Measurements from ENCODE around the gene VAMP2.

Gene VAMP2

DNA sequence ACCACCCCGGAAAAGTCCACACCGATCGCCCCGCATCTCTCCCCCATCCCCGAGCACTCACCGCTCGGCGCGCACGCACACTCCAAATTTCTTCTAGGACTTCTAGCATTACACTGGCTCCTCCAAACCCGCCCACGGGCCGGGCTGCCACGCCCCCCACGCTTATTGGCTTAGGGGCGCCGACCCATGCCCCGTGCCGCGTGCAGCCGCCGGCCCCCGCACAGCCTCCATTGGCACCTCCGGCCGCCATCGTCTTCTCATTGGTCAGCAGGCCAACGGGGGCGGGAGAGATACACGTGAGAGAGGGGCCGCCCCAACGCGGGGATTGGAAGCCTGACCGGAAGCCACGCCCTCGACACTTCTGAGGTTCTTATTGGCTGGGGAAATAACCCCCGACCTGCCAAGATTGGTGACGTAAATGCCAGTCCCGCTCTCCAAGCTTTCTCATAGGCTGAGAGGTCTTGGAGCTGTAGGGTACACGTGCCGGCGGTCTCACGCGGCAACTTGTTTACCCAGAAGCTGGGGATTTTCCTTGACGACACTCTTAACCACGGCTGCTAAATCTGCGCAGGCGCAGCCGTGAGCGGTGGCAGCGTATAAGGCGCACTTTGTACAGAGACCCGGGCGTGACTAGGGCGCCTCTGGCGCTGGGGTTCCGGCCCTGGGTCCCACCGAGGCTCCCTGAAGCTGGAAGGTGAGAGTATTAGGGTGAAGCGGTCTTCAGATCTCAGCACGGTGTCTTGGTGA, 6.3 kb downstream of the VAMP2 start:
- H3K4me3 ChIP-seq (ENCODE audit: low read depth, low read length), result peak overlapping the region; percentile 46
- TF ChIP-seq, protein P1, sequence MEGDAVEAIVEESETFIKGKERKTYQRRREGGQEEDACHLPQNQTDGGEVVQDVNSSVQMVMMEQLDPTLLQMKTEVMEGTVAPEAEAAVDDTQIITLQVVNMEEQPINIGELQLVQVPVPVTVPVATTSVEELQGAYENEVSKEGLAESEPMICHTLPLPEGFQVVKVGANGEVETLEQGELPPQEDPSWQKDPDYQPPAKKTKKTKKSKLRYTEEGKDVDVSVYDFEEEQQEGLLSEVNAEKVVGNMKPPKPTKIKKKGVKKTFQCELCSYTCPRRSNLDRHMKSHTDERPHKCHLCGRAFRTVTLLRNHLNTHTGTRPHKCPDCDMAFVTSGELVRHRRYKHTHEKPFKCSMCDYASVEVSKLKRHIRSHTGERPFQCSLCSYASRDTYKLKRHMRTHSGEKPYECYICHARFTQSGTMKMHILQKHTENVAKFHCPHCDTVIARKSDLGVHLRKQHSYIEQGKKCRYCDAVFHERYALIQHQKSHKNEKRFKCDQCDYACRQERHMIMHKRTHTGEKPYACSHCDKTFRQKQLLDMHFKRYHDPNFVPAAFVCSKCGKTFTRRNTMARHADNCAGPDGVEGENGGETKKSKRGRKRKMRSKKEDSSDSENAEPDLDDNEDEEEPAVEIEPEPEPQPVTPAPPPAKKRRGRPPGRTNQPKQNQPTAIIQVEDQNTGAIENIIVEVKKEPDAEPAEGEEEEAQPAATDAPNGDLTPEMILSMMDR (IDR thresholded peaks at IDR 0.05; ENCODE audit: low read depth, low read length), result no peak
- no peaks in the 10 kb centered on the region for H3K9me3 ChIP-seq (ENCODE audit: severe bottlenecking)
- no peaks in the 10 kb centered on the region for H3K27me3 ChIP-seq (ENCODE audit: insufficient read depth, low read depth, severe bottlenecking)
- DNase-seq, result peak; percentile 100
- peak overlapping the region; percentile 86 for H3K27ac ChIP-seq
- H3K36me3 ChIP-seq, result peaks cover 25% of the 10 kb centered on the region

DNA sequence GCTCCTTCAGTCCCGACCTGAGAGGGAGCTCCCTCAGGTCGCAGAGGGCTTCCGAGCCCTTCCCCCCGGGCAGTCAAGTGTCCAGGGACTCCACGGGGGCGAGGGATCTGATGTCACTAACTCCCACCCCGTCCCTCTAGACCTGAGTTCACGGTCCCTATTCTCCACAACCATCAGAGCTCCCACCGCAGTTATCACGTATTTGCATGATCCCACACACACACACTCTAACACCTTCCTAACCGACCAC, 6.8 kb downstream of the VAMP2 start:
- no peak overlapping the region for H3K27ac ChIP-seq
- TF ChIP-seq, protein P1 (IDR thresholded peaks at IDR 0.05; ENCODE audit: low read depth, low read length), result no peak
- peak overlapping the region; percentile 46 for H3K4me3 ChIP-seq (ENCODE audit: low read depth, low read length)
- DNase-seq, result no peak
- peaks cover 20% of the 10 kb centered on the region for H3K36me3 ChIP-seq
- H3K9me3 ChIP-seq (ENCODE audit: severe bottlenecking), result no peaks in the 10 kb centered on the region
- H3K27me3 ChIP-seq (ENCODE audit: insufficient read depth, low read depth, severe bottlenecking), result no peaks in the 10 kb centered on the region

DNA sequence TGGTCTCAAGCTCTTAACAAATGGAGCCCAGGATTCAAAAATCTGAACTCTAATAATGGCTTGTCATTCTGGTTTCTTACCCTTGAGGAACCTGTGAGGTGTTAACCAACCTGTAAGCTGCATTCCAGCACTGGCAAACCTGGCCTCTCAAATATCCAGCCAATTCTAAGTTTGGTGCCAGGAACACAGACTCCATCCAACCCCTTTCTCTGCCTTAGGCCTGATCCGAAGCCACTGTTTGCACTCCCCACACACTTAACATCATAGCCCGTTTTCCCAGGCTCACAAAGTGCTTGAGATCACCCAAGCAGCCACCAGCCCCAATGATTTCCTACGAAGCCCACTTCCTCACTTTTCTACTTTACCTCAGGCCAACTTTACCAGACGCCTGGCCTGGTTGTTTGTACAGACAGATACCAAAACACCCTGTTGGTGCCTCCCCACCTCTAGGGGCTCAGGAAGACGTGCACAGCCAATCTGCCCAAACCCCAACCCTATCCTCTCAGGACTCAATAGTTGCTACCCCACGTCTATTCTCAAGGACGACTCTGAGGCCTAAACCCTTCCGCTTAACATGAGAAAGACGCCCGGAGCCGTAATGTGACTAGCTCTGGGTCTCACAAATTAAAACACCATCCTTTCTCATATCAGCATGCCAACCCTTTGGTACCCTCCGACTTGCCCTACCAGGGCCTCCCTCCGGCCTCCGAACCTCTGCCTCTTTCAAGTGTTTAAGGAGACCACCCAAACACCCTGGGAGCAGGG, 7.3 kb downstream of the VAMP2 start:
- Histone ChIP-seq H3K27ac (no peak overlapping the region), H3K9me3 (ENCODE audit: severe bottlenecking) (no peaks in the 10 kb centered on the region), H3K36me3 (peaks cover 17% of the 10 kb centered on the region), H3K4me3 (ENCODE audit: low read depth, low read length) (peak overlapping the region; percentile 46), H3K27me3 (ENCODE audit: insufficient read depth, low read depth, severe bottlenecking) (no peaks in the 10 kb centered on the region)
- TF ChIP-seq, protein P1 (IDR thresholded peaks at IDR 0.05; ENCODE audit: low read depth, low read length), result no peak
- DNase-seq, result no peak

DNA sequence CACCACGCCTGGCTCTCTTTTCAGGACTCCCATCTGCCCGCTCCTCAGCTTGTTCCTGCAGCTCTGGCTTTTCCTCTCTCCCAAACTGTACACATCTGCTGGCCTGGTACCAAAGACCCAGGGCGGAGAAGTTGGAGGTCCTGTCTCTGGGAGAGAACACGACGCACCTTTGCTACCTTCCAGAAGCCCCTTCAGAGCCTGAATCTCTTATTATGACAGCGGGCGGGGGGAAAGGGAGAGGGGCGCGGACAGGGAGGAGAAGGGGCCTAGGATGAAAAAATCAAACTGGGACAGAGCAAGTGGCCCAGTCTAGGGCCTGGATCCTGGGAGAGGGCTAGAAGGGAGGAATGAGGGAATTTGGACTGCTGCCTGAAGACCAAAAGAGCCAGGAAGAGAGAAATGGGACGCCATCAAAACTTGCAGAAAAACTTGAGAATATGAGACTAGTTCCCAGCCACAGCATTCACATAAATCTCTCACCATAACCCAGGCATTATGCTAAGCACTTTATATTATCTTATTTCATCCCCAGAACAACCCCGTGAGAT, 8.1 kb downstream of the VAMP2 start:
- Histone ChIP-seq H3K27ac (peak overlapping the region; percentile 34; the same call in 1 of the 2 replicates), H3K4me3 (ENCODE audit: low read depth, low read length) (peak overlapping the region; percentile 37), H3K9me3 (ENCODE audit: severe bottlenecking) (no peaks in the 10 kb centered on the region), H3K36me3 (peaks cover 21% of the 10 kb centered on the region), H3K27me3 (ENCODE audit: insufficient read depth, low read depth, severe bottlenecking) (no peaks in the 10 kb centered on the region)
- TF ChIP-seq, protein P1 (IDR thresholded peaks at IDR 0.05; ENCODE audit: low read depth, low read length), result no peak
- DNase-seq, result no peak

DNA sequence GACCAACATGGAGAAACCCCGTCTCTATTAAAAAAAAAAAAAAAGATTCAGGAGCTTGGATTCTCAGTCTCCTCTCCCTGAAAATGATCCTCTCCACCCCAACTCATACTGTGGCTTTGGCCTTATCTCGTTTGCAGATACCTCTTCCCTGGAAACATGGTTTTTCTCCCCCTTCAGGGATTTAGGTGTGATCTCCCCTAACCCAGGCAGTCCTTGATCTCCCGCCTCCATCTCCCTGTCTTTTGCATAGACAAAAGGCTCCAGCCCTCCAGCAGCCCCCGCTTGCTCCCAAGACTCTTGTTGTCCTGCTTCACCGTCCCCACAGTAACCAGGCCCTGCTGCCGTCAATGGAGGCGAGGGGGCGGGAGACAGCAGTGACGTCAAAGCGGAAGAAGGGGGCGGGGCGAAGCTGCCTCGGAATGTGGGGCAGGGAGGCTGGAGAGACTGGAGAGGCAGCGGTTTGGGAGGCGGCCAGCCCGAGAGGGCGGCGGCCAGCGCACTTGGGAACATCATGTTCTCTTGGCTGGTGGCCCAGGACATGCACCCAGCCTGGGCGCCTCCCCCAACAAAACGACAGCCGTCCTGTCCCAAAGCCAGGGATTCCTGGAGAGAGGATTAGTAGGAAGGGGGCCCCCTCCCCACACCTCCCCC, 8.7 kb downstream of the VAMP2 start:
- peak; percentile 93 for DNase-seq
- Histone ChIP-seq H3K27ac (peak overlapping the region; percentile 79), H3K27me3 (ENCODE audit: insufficient read depth, low read depth, severe bottlenecking) (no peaks in the 10 kb centered on the region), H3K4me3 (ENCODE audit: low read depth, low read length) (peak overlapping the region; percentile 37), H3K36me3 (peaks cover 21% of the 10 kb centered on the region), H3K9me3 (ENCODE audit: severe bottlenecking) (no peaks in the 10 kb centered on the region)
- TF ChIP-seq, protein P1 (IDR thresholded peaks at IDR 0.05; ENCODE audit: low read depth, low read length), result no peak
